ENCODE measurements around the gene RNF223.

GRCh38 chr1:1067860-1068516 lies 6.1 kb downstream of the RNF223 start:
- TF ChIP-seq CTCF (IDR thresholded peaks at IDR 0.05) = no peak
- TF ChIP-seq POLR2A (IDR thresholded peaks at IDR 0.05) = no peak
- no peak for TF ChIP-seq EP300 (IDR thresholded peaks at IDR 0.05)

Data from tibial nerve (tissue), 4 donors.